ENCODE results near the gene YY1. TPM values are rescaled to one million over a fixed set of nuclear protein-coding genes. Genes with fewer than 3 reads are reported as not detected.

The YY1 gene
- total and polyA plus RNA-seq, 2 experiments from 2014 or later: 38.2 to 43.3 TPM

GRCh38 chr14:100211366-100211765, 27.6 kb upstream of the YY1 start:
- 86 to 89% methylated on average over 9 of the region's 9 CpGs for WGBS, 2 experiments (ENCODE audit: low coverage in 1 of 2, low lambda C conversion rate in 2 of 2, missing lambda C conversion rate in 2 of 2)
- H3K4me1 ChIP-seq (ENCODE audit: insufficient read depth): 0 out of 2 replicates have a peak, but pooled peaks cover 4% of the 10 kb centered on the region
- H3F3A ChIP-seq (ENCODE audit: insufficient read depth): no peaks in the 10 kb centered on the region
- TF ChIP-seq EZH2 (IDR thresholded peaks at IDR 0.05; ENCODE audit: insufficient read depth, poor library complexity, severe bottlenecking) (no peak), EZH2phosphoT487 (IDR thresholded peaks at IDR 0.05; ENCODE audit: insufficient read depth, low read depth) (no peak)
- no peak for DNase-seq
- no peak overlapping the region for H3K4me2 ChIP-seq (ENCODE audit: unreplicated experiment)
- no peak overlapping the region for H2AFZ ChIP-seq
- no peaks in the 10 kb centered on the region for H3K79me2 ChIP-seq (ENCODE audit: insufficient read depth)
- no peaks in the 10 kb centered on the region for H4K20me1 ChIP-seq (ENCODE audit: insufficient read depth)
- in situ Hi-C loops (cut with MboI): no loop called here
- H3K27ac ChIP-seq: no peak overlapping the region
- no peaks in the 10 kb centered on the region for H3K36me3 ChIP-seq (ENCODE audit: low read depth)
- H3K9ac ChIP-seq: no peak overlapping the region
- H3K4me3 ChIP-seq: no peak overlapping the region
- H3K9me2 ChIP-seq (ENCODE audit: insufficient read depth): no peaks in the 10 kb centered on the region
- no peaks in the 10 kb centered on the region for H3K27me3 ChIP-seq (replicated peaks; ENCODE audit: insufficient read depth)
- no peaks in the 10 kb centered on the region for H3K9me3 ChIP-seq (ENCODE audit: low read depth)

- H4K20me1 ChIP-seq (ENCODE audit: insufficient read depth): no peaks in the 10 kb centered on the region
- no peaks in the 10 kb centered on the region for H3K79me2 ChIP-seq (ENCODE audit: insufficient read depth)
- H3K9me2 ChIP-seq (ENCODE audit: insufficient read depth): no peaks in the 10 kb centered on the region
- H3K27ac ChIP-seq: no peak overlapping the region
- no peak for DNase-seq
- 0 out of 2 replicates have a peak, but pooled peaks cover 4% of the 10 kb centered on the region for H3K4me1 ChIP-seq (ENCODE audit: insufficient read depth)
- in situ Hi-C loops (cut with MboI): no loop called here
- H3K4me3 ChIP-seq: no peak overlapping the region
- WGBS, 2 experiments (ENCODE audit: low coverage in 1 of 2, low lambda C conversion rate in 2 of 2, missing lambda C conversion rate in 2 of 2): 82 to 88% methylated on average over 7 of the region's 7 CpGs
- no peak overlapping the region for H3K4me2 ChIP-seq (ENCODE audit: unreplicated experiment)
- no peaks in the 10 kb centered on the region for H3F3A ChIP-seq (ENCODE audit: insufficient read depth)
- no peaks in the 10 kb centered on the region for H3K9me3 ChIP-seq (ENCODE audit: low read depth)
- no peaks in the 10 kb centered on the region for H3K36me3 ChIP-seq (ENCODE audit: low read depth)
- H2AFZ ChIP-seq: no peak overlapping the region
- no peak for TF ChIP-seq EZH2 (IDR thresholded peaks at IDR 0.05; ENCODE audit: insufficient read depth, poor library complexity, severe bottlenecking)
- no peak for TF ChIP-seq EZH2phosphoT487 (IDR thresholded peaks at IDR 0.05; ENCODE audit: insufficient read depth, low read depth)
- no peaks in the 10 kb centered on the region for H3K27me3 ChIP-seq (replicated peaks; ENCODE audit: insufficient read depth)
- no peak overlapping the region for H3K9ac ChIP-seq
Observed at GRCh38 chr14:100211893-100212292, 27.1 kb upstream of the YY1 start.

GRCh38 chr14:100212476-100213333, 26.2 kb upstream of the YY1 start:
- 0 out of 2 replicates have a peak overlapping the region, but pooled peaks have one; percentile 95 for H3K9ac ChIP-seq
- no peaks in the 10 kb centered on the region for H3K36me3 ChIP-seq (ENCODE audit: low read depth)
- 81 to 84% methylated on average over 7 of the region's 7 CpGs for WGBS, 2 experiments (ENCODE audit: low coverage in 1 of 2, low lambda C conversion rate in 2 of 2, missing lambda C conversion rate in 2 of 2)
- H3K4me1 ChIP-seq (ENCODE audit: insufficient read depth): 0 out of 2 replicates have a peak, but pooled peaks cover 4% of the 10 kb centered on the region
- H3K27ac ChIP-seq: no peak overlapping the region
- no peaks in the 10 kb centered on the region for H4K20me1 ChIP-seq (ENCODE audit: insufficient read depth)
- DNase-seq: no peak
- H3K9me3 ChIP-seq (ENCODE audit: low read depth): no peaks in the 10 kb centered on the region
- H3F3A ChIP-seq (ENCODE audit: insufficient read depth): no peaks in the 10 kb centered on the region
- H3K27me3 ChIP-seq (replicated peaks; ENCODE audit: insufficient read depth): no peaks in the 10 kb centered on the region
- no peaks in the 10 kb centered on the region for H3K79me2 ChIP-seq (ENCODE audit: insufficient read depth)
- no peak overlapping the region for H3K4me2 ChIP-seq (ENCODE audit: unreplicated experiment)
- H3K4me3 ChIP-seq: no peak overlapping the region
- no peak overlapping the region for H2AFZ ChIP-seq
- H3K9me2 ChIP-seq (ENCODE audit: insufficient read depth): no peaks in the 10 kb centered on the region
- TF ChIP-seq EZH2phosphoT487 (IDR thresholded peaks at IDR 0.05; ENCODE audit: insufficient read depth, low read depth) (no peak), EZH2 (IDR thresholded peaks at IDR 0.05; ENCODE audit: insufficient read depth, poor library complexity, severe bottlenecking) (no peak)
- in situ Hi-C loops (cut with MboI): no loop called here

- Histone ChIP-seq H4K20me1 (ENCODE audit: insufficient read depth) (no peaks in the 10 kb centered on the region), H3K4me3 (peak overlapping the region; percentile 88), H3K27ac (peak overlapping the region; percentile 54; the same call in 1 of the 2 replicates), H3F3A (ENCODE audit: insufficient read depth) (no peaks in the 10 kb centered on the region), H3K79me2 (ENCODE audit: insufficient read depth) (no peaks in the 10 kb centered on the region), H3K4me2 (ENCODE audit: unreplicated experiment) (peak overlapping the region; percentile 67), H3K36me3 (ENCODE audit: low read depth) (no peaks in the 10 kb centered on the region), H3K4me1 (ENCODE audit: insufficient read depth) (0 out of 2 replicates have a peak, but pooled peaks cover 4% of the 10 kb centered on the region), H3K9ac (peak overlapping the region; percentile 95), H3K9me2 (ENCODE audit: insufficient read depth) (no peaks in the 10 kb centered on the region), H3K27me3 (replicated peaks; ENCODE audit: insufficient read depth) (no peaks in the 10 kb centered on the region), H3K9me3 (ENCODE audit: low read depth) (no peaks in the 10 kb centered on the region), H2AFZ (peak overlapping the region; percentile 94)
- TF ChIP-seq EZH2 (IDR thresholded peaks at IDR 0.05; ENCODE audit: insufficient read depth, poor library complexity, severe bottlenecking): no peak
- TF ChIP-seq EZH2phosphoT487 (IDR thresholded peaks at IDR 0.05; ENCODE audit: insufficient read depth, low read depth): no peak
- no peak for DNase-seq
- in situ Hi-C loops (cut with MboI): no loop called here
- 52% methylated on average over 15 of the region's 15 CpGs for WGBS, 2 experiments (ENCODE audit: low coverage in 1 of 2, low lambda C conversion rate in 2 of 2, missing lambda C conversion rate in 2 of 2)
Observed at GRCh38 chr14:100213587-100213955, 25.4 kb upstream of the YY1 start.

Measured in GM23248 (cell line).